ENCODE measurements around the gene PAPSS1. TPM values are rescaled to one million over a fixed set of nuclear protein-coding genes. Genes with fewer than 3 reads are reported as not detected.
"Not testable (repeated sequence)": the region's sequence is repeated elsewhere in the genome, so short reads cannot be mapped to it uniquely, and the experiment has no call there.

PAPSS1 gene
- total RNA-seq, 1 donor from 2014 or later: 39.7 TPM

DNA sequence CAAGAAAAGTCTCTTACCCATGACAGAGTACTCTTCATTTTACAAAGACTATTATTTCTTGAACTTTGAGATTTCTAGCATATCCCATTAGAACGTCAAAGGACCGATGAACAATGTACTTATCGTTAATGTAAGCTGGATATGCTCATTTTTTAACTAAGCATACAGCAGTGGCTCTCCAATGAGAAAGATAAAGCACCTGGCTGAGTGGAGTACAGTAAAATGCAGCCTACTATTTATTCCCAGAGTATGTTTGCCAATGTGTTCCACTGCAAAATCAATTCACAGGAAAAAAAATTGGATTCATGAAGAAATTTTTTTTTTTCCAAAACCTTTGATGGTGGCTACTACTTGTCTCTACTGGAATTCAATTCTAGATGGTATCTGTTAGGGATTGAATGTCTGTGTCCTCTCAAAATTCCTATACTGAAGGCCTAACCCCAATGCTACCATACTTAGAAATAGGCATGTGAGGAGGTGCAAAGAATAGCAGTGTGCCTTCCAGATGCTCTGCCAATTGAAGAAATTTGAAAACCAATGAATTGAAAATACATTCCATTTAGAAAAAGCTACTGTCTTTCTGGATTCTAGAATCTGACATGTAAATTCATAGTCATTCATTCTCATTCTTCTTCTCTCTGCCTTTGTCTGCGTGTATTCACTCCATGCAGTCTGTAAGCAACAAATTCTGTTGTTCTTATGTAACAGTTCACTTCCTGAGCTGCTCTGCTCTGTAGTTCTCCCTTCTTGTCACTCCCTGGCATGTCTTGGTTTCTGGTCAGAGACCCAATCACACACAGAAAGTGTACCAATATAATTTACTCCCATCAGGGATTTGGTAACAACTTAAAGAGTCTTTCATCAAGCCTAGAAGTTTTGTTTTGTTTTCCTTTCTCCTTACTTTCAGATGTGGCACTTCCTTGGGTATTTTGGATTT, 61.4 kb downstream of the PAPSS1 start:
- Histone ChIP-seq H3K9me3 (ENCODE audit: control insufficient read depth in 3 of 3, low read length in 3 of 3) (no peaks in the 10 kb centered on the region), H3K27ac (ENCODE audit: low read depth, low read length) (no peak overlapping the region), H3K4me3 (ENCODE audit: low read length in 3 of 3) (no peak overlapping the region), H3K9ac (ENCODE audit: low read depth in 1 of 3, low read length in 3 of 3) (no peak overlapping the region), H3K27me3 (ENCODE audit: control insufficient read depth in 3 of 3, insufficient read depth in 3 of 3, low read length in 3 of 3) (no peaks in the 10 kb centered on the region), H3K4me1 (ENCODE audit: control insufficient read depth in 3 of 3, insufficient read depth in 3 of 3, low read length in 3 of 3) (no peaks in the 10 kb centered on the region), H3K36me3 (ENCODE audit: control insufficient read depth in 3 of 3, insufficient read depth in 3 of 3, low read length in 3 of 3) (peaks cover 4 to 9% (median 8%) of the 10 kb centered on the region in 3 donors)

DNA sequence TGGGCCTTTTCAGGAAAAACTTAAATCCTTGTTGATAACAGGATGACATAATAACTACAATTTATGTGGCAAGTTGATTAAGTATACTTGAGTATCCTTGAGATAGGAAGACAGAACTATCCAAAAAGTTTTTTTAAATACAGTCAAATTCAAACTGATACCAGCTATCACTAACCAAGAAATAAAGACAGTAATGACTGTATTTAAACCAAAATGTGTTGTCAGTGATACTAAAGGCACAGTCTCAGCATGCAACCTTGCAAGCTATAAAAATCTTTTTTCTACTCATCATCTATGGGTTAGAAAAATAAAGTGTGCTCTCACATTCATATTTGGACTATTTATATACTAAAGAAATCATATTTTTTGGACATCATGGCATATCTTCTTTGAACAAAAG, 64.7 kb downstream of the PAPSS1 start:
- no peaks in the 10 kb centered on the region for H3K4me1 ChIP-seq (ENCODE audit: control insufficient read depth in 3 of 3, insufficient read depth in 3 of 3, low read length in 3 of 3)
- H3K9ac ChIP-seq (ENCODE audit: low read depth in 1 of 3, low read length in 3 of 3): no peak overlapping the region
- no peak overlapping the region for H3K27ac ChIP-seq (ENCODE audit: low read depth, low read length)
- H3K4me3 ChIP-seq (ENCODE audit: low read length in 3 of 3): no peak overlapping the region
- peaks cover 4 to 22% (median 13%) of the 10 kb centered on the region in 3 donors for H3K36me3 ChIP-seq (ENCODE audit: control insufficient read depth in 3 of 3, insufficient read depth in 3 of 3, low read length in 3 of 3)
- no peaks in the 10 kb centered on the region for H3K27me3 ChIP-seq (ENCODE audit: control insufficient read depth in 3 of 3, insufficient read depth in 3 of 3, low read length in 3 of 3)
- no peaks in the 10 kb centered on the region for H3K9me3 ChIP-seq (ENCODE audit: control insufficient read depth in 3 of 3, low read length in 3 of 3)

DNA sequence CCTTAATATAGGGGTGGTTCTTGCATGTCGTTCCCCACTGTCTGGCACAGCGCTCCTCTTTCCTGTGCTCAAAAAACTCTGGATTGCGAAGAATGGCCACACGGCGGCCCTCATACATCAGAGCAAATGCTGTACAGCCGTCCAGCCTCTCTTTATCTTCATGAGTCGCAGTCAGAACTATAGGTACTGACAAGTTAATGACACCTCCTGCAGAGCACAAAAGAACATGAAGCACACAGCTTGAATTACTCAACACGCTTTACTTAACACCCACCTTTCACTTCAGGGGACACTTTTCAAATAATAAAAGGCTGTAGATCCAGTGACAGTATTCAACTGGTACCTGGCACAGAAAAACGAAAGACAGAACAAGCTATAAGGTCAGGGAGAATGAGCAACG, 65.3 kb downstream of the PAPSS1 start:
- no peaks in the 10 kb centered on the region for H3K9me3 ChIP-seq (ENCODE audit: control insufficient read depth in 3 of 3, low read length in 3 of 3)
- peaks cover 4 to 22% (median 13%) of the 10 kb centered on the region in 3 donors for H3K36me3 ChIP-seq (ENCODE audit: control insufficient read depth in 3 of 3, insufficient read depth in 3 of 3, low read length in 3 of 3)
- H3K27me3 ChIP-seq (ENCODE audit: control insufficient read depth in 3 of 3, insufficient read depth in 3 of 3, low read length in 3 of 3): no peaks in the 10 kb centered on the region
- no peak overlapping the region for H3K27ac ChIP-seq (ENCODE audit: low read depth, low read length)
- no peak overlapping the region for H3K4me3 ChIP-seq (ENCODE audit: low read length in 3 of 3)
- H3K9ac ChIP-seq (ENCODE audit: low read depth in 1 of 3, low read length in 3 of 3): no peak overlapping the region
- no peaks in the 10 kb centered on the region for H3K4me1 ChIP-seq (ENCODE audit: control insufficient read depth in 3 of 3, insufficient read depth in 3 of 3, low read length in 3 of 3)

DNA sequence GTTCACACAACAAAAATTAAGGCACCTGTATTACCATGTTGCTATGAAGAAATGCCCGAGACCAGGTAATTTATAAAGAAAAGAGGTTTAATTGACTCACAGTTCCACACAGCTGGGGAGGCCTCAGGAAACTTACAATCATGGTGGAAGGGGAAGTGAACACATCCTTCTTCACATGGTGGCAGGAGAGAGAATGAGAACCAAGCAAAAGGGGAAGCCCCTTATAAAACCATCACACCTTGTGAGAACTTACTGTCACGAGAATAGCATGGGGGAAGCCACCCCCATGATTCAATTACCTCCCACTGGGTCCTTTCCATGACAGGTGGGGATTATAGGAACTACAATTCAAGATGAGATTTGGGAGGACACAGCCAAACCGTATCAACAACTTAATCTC, 68.6 kb downstream of the PAPSS1 start:
- H3K4me3 ChIP-seq (ENCODE audit: low read length in 3 of 3); H3K27me3 ChIP-seq (ENCODE audit: control insufficient read depth in 3 of 3, insufficient read depth in 3 of 3, low read length in 3 of 3); H3K27ac ChIP-seq (ENCODE audit: low read depth, low read length); H3K4me1 ChIP-seq (ENCODE audit: control insufficient read depth in 3 of 3, insufficient read depth in 3 of 3, low read length in 3 of 3); H3K9me3 ChIP-seq (ENCODE audit: control insufficient read depth in 3 of 3, low read length in 3 of 3); H3K9ac ChIP-seq (ENCODE audit: low read depth in 1 of 3, low read length in 3 of 3): not testable (repeated sequence)
- peaks cover 4 to 22% (median 13%) of the 10 kb centered on the region in 3 donors for H3K36me3 ChIP-seq (ENCODE audit: control insufficient read depth in 3 of 3, insufficient read depth in 3 of 3, low read length in 3 of 3)

- H3K4me1 ChIP-seq (ENCODE audit: control insufficient read depth in 3 of 3, insufficient read depth in 3 of 3, low read length in 3 of 3): no peaks in the 10 kb centered on the region
- no peak overlapping the region for H3K27ac ChIP-seq (ENCODE audit: low read depth, low read length)
- H3K4me3 ChIP-seq (ENCODE audit: low read length in 3 of 3): no peak overlapping the region
- no peaks in the 10 kb centered on the region for H3K9me3 ChIP-seq (ENCODE audit: control insufficient read depth in 3 of 3, low read length in 3 of 3)
- no peaks in the 10 kb centered on the region for H3K27me3 ChIP-seq (ENCODE audit: control insufficient read depth in 3 of 3, insufficient read depth in 3 of 3, low read length in 3 of 3)
- peaks cover 4 to 22% (median 13%) of the 10 kb centered on the region in 3 donors for H3K36me3 ChIP-seq (ENCODE audit: control insufficient read depth in 3 of 3, insufficient read depth in 3 of 3, low read length in 3 of 3)
- H3K9ac ChIP-seq (ENCODE audit: low read depth in 1 of 3, low read length in 3 of 3): no peak overlapping the region
These were observed 69.8 kb downstream of the PAPSS1 start for GRCh38 chr4:107650251-107650650.

- Histone ChIP-seq H3K9ac (ENCODE audit: low read depth in 1 of 3, low read length in 3 of 3) (no peak overlapping the region), H3K4me3 (ENCODE audit: low read length in 3 of 3) (no peak overlapping the region), H3K9me3 (ENCODE audit: control insufficient read depth in 3 of 3, low read length in 3 of 3) (no peaks in the 10 kb centered on the region), H3K27me3 (ENCODE audit: control insufficient read depth in 3 of 3, insufficient read depth in 3 of 3, low read length in 3 of 3) (no peaks in the 10 kb centered on the region), H3K4me1 (ENCODE audit: control insufficient read depth in 3 of 3, insufficient read depth in 3 of 3, low read length in 3 of 3) (no peaks in the 10 kb centered on the region), H3K27ac (ENCODE audit: low read depth, low read length) (no peak overlapping the region), H3K36me3 (ENCODE audit: control insufficient read depth in 3 of 3, insufficient read depth in 3 of 3, low read length in 3 of 3) (peaks cover 7 to 24% (median 16%) of the 10 kb centered on the region in 3 donors)
These were observed 71.6 kb downstream of the PAPSS1 start for GRCh38 chr4:107648178-107648991.

DNA sequence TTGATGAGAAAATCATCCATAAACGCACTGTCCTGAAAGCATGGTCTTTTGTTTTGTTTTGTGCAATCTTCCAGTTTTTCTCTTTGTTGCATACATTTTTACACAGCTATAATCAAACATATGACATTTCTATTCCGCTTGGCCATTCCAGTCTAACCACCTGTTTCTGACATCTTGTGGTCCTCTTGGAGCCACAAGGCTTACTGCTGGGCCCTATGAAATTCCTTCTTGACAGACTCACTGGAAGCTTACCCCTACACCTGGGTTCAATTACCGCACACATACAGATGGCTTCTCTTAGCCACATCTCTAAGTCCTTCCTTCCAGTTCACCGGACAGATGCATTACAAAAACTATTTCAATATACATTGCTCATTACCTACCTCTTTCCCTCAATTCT, 72.4 kb downstream of the PAPSS1 start:
- Histone ChIP-seq H3K4me3 (ENCODE audit: low read length in 3 of 3) (no peak overlapping the region), H3K4me1 (ENCODE audit: control insufficient read depth in 3 of 3, insufficient read depth in 3 of 3, low read length in 3 of 3) (no peaks in the 10 kb centered on the region), H3K9ac (ENCODE audit: low read depth in 1 of 3, low read length in 3 of 3) (no peak overlapping the region), H3K9me3 (ENCODE audit: control insufficient read depth in 3 of 3, low read length in 3 of 3) (no peaks in the 10 kb centered on the region), H3K27ac (ENCODE audit: low read depth, low read length) (no peak overlapping the region), H3K36me3 (ENCODE audit: control insufficient read depth in 3 of 3, insufficient read depth in 3 of 3, low read length in 3 of 3) (peaks cover 7 to 22% (median 16%) of the 10 kb centered on the region in 3 donors), H3K27me3 (ENCODE audit: control insufficient read depth in 3 of 3, insufficient read depth in 3 of 3, low read length in 3 of 3) (no peaks in the 10 kb centered on the region)

GRCh38 chr4:107645604-107646003, 74.4 kb downstream of the PAPSS1 start:
- H3K36me3 ChIP-seq (ENCODE audit: control insufficient read depth in 3 of 3, insufficient read depth in 3 of 3, low read length in 3 of 3): peaks cover 7 to 11% (median 11%) of the 10 kb centered on the region in 3 donors
- no peaks in the 10 kb centered on the region for H3K9me3 ChIP-seq (ENCODE audit: control insufficient read depth in 3 of 3, low read length in 3 of 3)
- H3K9ac ChIP-seq (ENCODE audit: low read depth in 1 of 3, low read length in 3 of 3): no peak overlapping the region

DNA sequence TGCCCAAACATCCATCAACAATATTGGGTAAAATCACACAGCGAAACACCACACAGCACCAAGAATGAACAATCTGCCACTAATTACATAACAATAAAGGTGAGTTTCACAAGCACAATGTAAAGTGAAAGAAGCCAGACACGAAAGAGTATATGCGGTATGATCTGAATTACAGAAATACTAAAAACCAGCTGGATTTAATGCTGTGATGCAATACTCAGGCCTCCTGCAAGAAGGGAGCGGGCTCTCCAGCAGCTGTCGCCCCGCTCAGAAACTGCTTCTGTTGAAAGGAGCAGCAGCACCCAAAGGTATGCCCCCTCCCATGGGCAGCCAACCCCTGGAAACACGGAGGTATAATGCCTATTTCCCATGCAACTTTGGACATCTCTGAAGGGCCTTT, 77.0 kb downstream of the PAPSS1 start:
- H3K27ac ChIP-seq (ENCODE audit: low read depth, low read length): no peak overlapping the region
- no peaks in the 10 kb centered on the region for H3K27me3 ChIP-seq (ENCODE audit: control insufficient read depth in 3 of 3, insufficient read depth in 3 of 3, low read length in 3 of 3)
- H3K4me1 ChIP-seq (ENCODE audit: control insufficient read depth in 3 of 3, insufficient read depth in 3 of 3, low read length in 3 of 3): peaks cover 0 to 3% (median 3%) of the 10 kb centered on the region in 3 donors
- no peaks in the 10 kb centered on the region for H3K9me3 ChIP-seq (ENCODE audit: control insufficient read depth in 3 of 3, low read length in 3 of 3)
- no peak overlapping the region for H3K9ac ChIP-seq (ENCODE audit: low read depth in 1 of 3, low read length in 3 of 3)
- H3K4me3 ChIP-seq (ENCODE audit: low read length in 3 of 3): no peak overlapping the region
- H3K36me3 ChIP-seq (ENCODE audit: control insufficient read depth in 3 of 3, insufficient read depth in 3 of 3, low read length in 3 of 3): peaks cover 7 to 11% (median 11%) of the 10 kb centered on the region in 3 donors

More at GRCh38 chr4:107645604-107646003, 74.4 kb downstream of the PAPSS1 start:
- Histone ChIP-seq H3K27me3 (ENCODE audit: control insufficient read depth in 3 of 3, insufficient read depth in 3 of 3, low read length in 3 of 3) (no peaks in the 10 kb centered on the region), H3K4me1 (ENCODE audit: control insufficient read depth in 3 of 3, insufficient read depth in 3 of 3, low read length in 3 of 3) (peaks cover 0 to 3% (median 1%) of the 10 kb centered on the region in 3 donors), H3K27ac (ENCODE audit: low read depth, low read length) (no peak overlapping the region), H3K4me3 (ENCODE audit: low read length in 3 of 3) (no peak overlapping the region)

GRCh38 chr4:107640878-107641277, 79.2 kb downstream of the PAPSS1 start:
- no peak overlapping the region for H3K9ac ChIP-seq (ENCODE audit: low read depth in 1 of 3, low read length in 3 of 3)
- no peaks in the 10 kb centered on the region for H3K9me3 ChIP-seq (ENCODE audit: control insufficient read depth in 3 of 3, low read length in 3 of 3)
- H3K36me3 ChIP-seq (ENCODE audit: control insufficient read depth in 3 of 3, insufficient read depth in 3 of 3, low read length in 3 of 3): peaks cover 7 to 11% (median 11%) of the 10 kb centered on the region in 3 donors
- peaks cover 0 to 3% (median 3%) of the 10 kb centered on the region in 3 donors for H3K4me1 ChIP-seq (ENCODE audit: control insufficient read depth in 3 of 3, insufficient read depth in 3 of 3, low read length in 3 of 3)
- no peaks in the 10 kb centered on the region for H3K27me3 ChIP-seq (ENCODE audit: control insufficient read depth in 3 of 3, insufficient read depth in 3 of 3, low read length in 3 of 3)
- no peak overlapping the region for H3K4me3 ChIP-seq (ENCODE audit: low read length in 3 of 3)
- no peak overlapping the region for H3K27ac ChIP-seq (ENCODE audit: low read depth, low read length)
